Tibial artery (tissue), 4 donors: ENCODE data around the gene NUMBL.

Source experiments
- DNase-seq, 2 donors: peaks; one replicate each; pipeline ENCODE4 v3.0.0-alpha.2; 2019
- H3K27ac ChIP-seq, 2 donors: fragments of 200-600 bp; sonication (generic) in 1 of 2; 1 replicate in 1 of 2; 2 replicates in 1 of 2; pipeline ENCODE4 v1.5.1; 2018 to 2019; ENCODE audit warnings: mild to moderate bottlenecking in 1 of 2
- H3K27me3 ChIP-seq, 2 donors: fragments of 200-600 bp; sonication (generic) in 1 of 2; one replicate each; pipeline versions ENCODE4 v1.5.1 to v1.6.0; 2016 to 2019
- H3K36me3 ChIP-seq, 3 donors: fragments of 200-600 bp; sonication (generic) in 2 of 3; one replicate each; pipeline ENCODE4 v1.5.1; 2016 to 2019; ENCODE audit warnings: mild to moderate bottlenecking in 2 of 3
- H3K4me1 ChIP-seq, 4 donors: fragments of 200-600 bp; sonication (generic) in 2 of 4; 1 replicate in 3 of 4; 2 replicates in 1 of 4; pipeline ENCODE4 v1.5.1; 2016 to 2019
- H3K4me3 ChIP-seq, 2 donors: fragments of 200-600 bp; sonication (generic) in 1 of 2; 1 replicate in 1 of 2; 2 replicates in 1 of 2; pipeline ENCODE4 v1.5.1; 2018 to 2019; ENCODE audit warnings: mild to moderate bottlenecking in 2 of 2
- H3K9me3 ChIP-seq, 3 donors: fragments of 200-600 bp; sonication (generic) in 1 of 3; one replicate each; pipeline ENCODE4 v1.5.1; 2016 to 2019
- intact Hi-C: fragments of 100-400 bp; cut with DNase I; formaldehyde crosslinking; loops from one replicate; pipeline ENCODE4 v1.15.0; 2023; ENCODE audit warnings: low total_unique reads
- TF ChIP-seq, protein P1 (sequence below), 2 experiments: fragments of 200-600 bp in 1 of 2; fragments of 450-650 bp in 1 of 2; IDR thresholded peaks; one replicate each; pipeline ENCODE4 v1.5.1; 2017 to 2019; ENCODE audit warnings: antibody characterized with exemption in 2 of 2, mild to moderate bottlenecking in 1 of 2, moderate library complexity in 1 of 2

NUMBL gene

DNA sequence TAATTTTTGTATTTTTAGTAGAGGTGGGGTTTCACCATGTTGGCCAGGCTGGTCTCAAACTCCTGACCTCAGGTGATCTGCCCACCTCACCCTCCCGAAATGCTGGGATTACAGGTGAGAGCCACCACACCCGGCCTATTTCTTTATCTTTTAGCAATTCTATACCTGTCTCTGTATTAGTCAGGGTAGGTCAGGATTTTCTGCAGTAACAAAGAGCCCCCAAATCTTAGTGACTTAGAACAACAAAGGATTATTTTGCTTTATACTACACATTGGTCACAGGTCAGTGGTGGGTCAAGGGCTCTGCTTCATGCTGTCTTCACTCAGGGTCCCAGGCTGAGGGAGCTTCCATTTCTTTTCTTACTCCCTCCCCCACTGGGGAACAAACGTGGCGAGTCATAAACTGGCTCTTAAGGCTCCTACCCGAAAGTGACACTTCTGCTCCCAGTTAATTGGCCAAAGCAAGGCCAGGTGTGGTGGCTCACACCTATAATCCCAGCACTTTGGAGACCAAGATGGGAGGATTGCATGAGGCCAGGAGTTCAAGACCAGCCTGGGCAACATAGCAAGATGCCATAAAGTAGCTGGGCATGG lies 33.3 kb upstream of the NUMBL start:
- H3K4me1 ChIP-seq: peaks cover 0 to 57% (median 40%) of the 10 kb centered on the region in 4 donors
- intact Hi-C loops: no loop called here
- TF ChIP-seq, protein P1, sequence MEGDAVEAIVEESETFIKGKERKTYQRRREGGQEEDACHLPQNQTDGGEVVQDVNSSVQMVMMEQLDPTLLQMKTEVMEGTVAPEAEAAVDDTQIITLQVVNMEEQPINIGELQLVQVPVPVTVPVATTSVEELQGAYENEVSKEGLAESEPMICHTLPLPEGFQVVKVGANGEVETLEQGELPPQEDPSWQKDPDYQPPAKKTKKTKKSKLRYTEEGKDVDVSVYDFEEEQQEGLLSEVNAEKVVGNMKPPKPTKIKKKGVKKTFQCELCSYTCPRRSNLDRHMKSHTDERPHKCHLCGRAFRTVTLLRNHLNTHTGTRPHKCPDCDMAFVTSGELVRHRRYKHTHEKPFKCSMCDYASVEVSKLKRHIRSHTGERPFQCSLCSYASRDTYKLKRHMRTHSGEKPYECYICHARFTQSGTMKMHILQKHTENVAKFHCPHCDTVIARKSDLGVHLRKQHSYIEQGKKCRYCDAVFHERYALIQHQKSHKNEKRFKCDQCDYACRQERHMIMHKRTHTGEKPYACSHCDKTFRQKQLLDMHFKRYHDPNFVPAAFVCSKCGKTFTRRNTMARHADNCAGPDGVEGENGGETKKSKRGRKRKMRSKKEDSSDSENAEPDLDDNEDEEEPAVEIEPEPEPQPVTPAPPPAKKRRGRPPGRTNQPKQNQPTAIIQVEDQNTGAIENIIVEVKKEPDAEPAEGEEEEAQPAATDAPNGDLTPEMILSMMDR (IDR thresholded peaks at IDR 0.05): no peak
- no peaks in the 10 kb centered on the region for H3K27me3 ChIP-seq
- no peak for DNase-seq
- no peaks in the 10 kb centered on the region for H3K9me3 ChIP-seq
- peaks cover 41 to 62% (median 52%) of the 10 kb centered on the region in 3 donors for H3K36me3 ChIP-seq
- H3K27ac ChIP-seq: peak overlapping the region in 1 of 2 donors; percentile 2
- H3K4me3 ChIP-seq: no peak overlapping the region

DNA sequence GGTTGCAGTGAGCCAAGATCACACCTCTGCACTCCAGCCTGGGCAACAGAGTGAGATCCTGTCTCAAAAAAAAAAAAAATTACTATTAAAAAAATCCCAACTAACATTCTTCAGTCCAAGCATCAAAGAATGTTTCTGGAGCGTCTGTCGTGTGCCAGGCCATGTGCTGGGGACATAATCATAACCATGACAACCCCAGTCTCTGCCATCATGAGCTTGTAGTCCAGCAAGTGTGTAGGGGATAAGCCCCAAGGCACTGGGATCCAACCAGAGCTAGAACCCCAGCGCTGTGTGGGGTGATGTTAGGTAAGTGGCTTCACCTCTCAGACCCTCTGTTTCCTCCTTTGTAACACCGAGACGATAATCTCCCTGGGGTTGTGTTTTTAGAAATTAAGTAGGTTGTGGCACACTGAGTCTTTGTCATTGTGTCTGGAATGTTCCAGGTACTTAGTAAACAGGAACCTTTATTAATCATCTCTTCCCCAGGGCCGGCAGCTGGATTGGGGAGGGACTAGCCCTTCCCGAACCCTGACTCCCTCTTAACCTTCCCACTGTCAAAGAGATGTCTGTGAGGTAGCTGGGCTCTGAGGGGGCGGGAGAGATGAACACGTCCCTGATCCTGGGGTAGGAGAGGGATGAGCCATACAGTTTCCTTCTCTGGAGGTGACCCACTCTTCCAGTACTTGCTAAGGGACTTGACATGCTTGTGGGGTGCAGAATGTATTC lies 31.6 kb upstream of the NUMBL start:
- H3K36me3 ChIP-seq: peaks cover 27 to 45% (median 35%) of the 10 kb centered on the region in 3 donors
- H3K4me1 ChIP-seq: peaks cover 0 to 62% (median 45%) of the 10 kb centered on the region in 4 donors
- peak overlapping the region; percentile 78 to 81 for H3K4me3 ChIP-seq
- H3K27me3 ChIP-seq: no peaks in the 10 kb centered on the region
- intact Hi-C loops: no loop called here
- TF ChIP-seq, protein P1 (IDR thresholded peaks at IDR 0.05): no peak
- no peaks in the 10 kb centered on the region for H3K9me3 ChIP-seq
- no peak for DNase-seq
- H3K27ac ChIP-seq: peak overlapping the region; percentile 96 to 97

DNA sequence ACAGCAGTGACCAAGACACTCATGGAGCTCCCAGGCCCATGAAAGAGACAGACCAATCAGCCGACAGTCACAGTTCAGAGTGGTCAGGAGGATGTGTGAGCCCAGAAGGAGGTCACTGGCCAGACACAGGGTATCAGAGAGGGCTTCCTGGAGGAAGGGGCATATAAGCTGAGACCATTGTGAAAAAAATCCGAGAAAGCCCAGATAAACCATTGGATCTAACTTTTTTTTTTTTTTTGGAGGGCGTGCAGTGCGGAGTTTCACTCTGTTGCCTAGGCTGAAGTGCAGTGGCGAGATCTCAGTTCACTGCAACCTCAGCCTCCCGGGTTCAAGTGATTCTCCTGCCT lies 30.7 kb upstream of the NUMBL start:
- H3K9me3 ChIP-seq: no peaks in the 10 kb centered on the region
- H3K27me3 ChIP-seq: no peaks in the 10 kb centered on the region
- TF ChIP-seq, protein P1 (IDR thresholded peaks at IDR 0.05): no peak
- no peak for DNase-seq
- H3K27ac ChIP-seq: peak overlapping the region; percentile 96 to 97
- H3K4me3 ChIP-seq: peak overlapping the region; percentile 78 to 81
- peaks cover 0 to 65% (median 48%) of the 10 kb centered on the region in 4 donors for H3K4me1 ChIP-seq
- peaks cover 19 to 36% (median 25%) of the 10 kb centered on the region in 3 donors for H3K36me3 ChIP-seq
- intact Hi-C loops: no loop called here

DNA sequence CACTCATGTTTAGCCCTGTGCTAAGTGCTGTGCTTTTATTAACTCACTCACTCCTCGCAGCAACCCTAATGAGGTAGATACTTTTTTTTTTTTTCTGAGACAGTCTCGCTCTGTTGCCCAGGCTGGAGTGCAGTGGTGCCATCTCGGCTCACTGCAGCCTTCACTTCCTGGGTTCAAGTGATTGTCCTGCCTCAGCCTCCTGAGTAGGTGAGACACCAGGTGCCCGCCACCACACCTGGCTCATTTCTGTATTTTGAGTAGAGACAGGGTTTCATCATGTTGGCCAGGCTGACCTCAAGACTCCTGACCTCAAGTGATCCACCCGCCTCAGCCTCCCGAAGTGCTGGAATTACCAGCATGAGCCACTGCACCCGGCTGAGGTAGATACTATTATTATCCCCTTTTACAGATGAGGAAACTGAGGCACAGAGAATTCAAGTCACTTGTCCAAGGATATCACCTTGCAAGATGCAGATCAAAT lies 29.0 kb upstream of the NUMBL start:
- peak overlapping the region; percentile 78 to 81 for H3K4me3 ChIP-seq
- H3K36me3 ChIP-seq: peaks cover 8 to 19% (median 10%) of the 10 kb centered on the region in 3 donors
- intact Hi-C loops: no loop called here
- DNase-seq: no peak
- H3K27ac ChIP-seq: peak overlapping the region; percentile 96 to 97
- TF ChIP-seq, protein P1 (IDR thresholded peaks at IDR 0.05): no peak
- H3K9me3 ChIP-seq: no peaks in the 10 kb centered on the region
- H3K27me3 ChIP-seq: no peaks in the 10 kb centered on the region
- H3K4me1 ChIP-seq: peaks cover 0 to 76% (median 56%) of the 10 kb centered on the region in 4 donors

DNA sequence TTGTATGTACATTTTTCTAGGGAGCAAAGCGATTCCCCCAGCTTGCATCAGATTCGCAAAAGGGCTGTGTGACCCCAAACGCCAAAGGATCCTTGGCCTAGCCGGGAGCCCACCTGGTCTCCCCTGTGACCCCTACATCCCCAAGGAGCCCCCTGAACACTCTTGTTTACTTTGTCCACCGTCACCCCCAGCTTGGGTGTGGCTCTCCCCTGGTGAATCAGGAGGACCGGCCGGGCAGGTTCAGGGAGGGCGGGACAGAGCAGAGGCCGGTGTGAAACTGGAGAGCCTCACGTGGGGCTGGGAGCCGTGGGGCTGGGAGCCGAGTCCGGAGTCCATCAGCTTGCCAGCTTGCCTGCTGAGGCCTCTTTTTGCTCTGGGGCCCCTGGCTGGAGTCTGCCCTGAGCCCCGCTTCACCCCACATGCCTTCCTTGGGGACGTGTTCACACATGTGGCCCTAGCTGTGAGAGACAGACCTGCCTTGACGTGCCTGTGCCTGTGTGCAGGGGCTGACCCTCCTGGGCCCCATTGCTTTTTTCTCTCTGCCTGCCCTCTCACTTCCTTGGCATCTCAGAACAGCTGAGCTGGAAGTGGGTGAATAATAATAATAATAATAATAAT lies 28.4 kb upstream of the NUMBL start:
- peak; percentile 73 to 87 for DNase-seq
- TF ChIP-seq, protein P1 (IDR thresholded peaks at IDR 0.05): no peak
- Histone ChIP-seq H3K27ac (peak overlapping the region; percentile 96 to 97), H3K27me3 (no peaks in the 10 kb centered on the region), H3K9me3 (no peaks in the 10 kb centered on the region), H3K36me3 (peaks cover 2 to 13% (median 5%) of the 10 kb centered on the region in 3 donors), H3K4me3 (peak overlapping the region; percentile 78 to 81), H3K4me1 (peaks cover 0 to 76% (median 59%) of the 10 kb centered on the region in 4 donors)
- intact Hi-C loops: no loop called here
